HG03558 (cell line): ENCODE data around the gene ASPRV1.

ENCODE experiments used
- ATAC-seq: cut with Tn5 transposase; IDR thresholded peaks from one replicate; pipeline ENCODE4 v1.9.1; 2021; ENCODE audit warnings: moderate number of reproducible peaks; ENCODE audit not compliant: unreplicated experiment; ENCODE audit errors: extremely low read depth

Gene ASPRV1

DNA sequence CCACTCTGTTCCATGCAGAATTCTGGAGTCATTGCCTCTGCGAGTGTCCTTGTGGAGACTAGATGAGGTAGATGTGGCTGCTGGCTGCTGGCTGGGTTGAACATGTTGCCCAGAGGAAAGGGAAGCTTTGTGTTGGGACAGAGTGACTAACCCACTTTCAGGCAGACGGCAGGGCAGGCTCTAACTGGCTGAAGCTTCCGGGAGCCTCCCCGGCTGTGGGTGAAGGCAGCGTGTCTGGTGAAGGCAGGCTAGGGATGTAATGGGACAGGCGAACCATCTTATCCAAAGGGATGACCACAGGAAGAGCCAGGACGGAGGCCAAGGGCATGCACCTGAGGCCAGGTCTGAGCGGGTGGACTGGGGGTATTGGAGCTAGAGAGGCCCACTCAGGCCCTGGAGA is 16.0 kb downstream of the ASPRV1 start:
- no peak for ATAC-seq

DNA sequence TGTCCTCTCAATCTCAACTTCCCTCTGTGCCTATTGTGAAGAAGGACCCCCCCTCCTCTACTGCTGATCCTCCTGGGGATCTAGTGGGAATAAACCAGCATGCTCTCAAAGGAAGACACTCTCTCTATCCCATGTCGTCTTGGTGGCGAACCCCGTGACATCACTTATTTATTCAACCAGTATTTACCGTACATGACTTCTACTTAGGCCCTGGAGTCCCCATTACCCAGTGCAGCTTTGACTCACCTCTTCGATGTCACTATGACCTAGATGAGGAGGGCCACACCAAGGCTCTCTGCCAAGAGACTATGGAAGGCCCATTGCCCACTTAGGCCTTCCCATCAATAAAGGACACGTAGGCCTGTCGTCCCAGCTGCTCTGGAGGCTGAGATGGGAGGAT is 16.7 kb downstream of the ASPRV1 start:
- ATAC-seq = no peak

DNA sequence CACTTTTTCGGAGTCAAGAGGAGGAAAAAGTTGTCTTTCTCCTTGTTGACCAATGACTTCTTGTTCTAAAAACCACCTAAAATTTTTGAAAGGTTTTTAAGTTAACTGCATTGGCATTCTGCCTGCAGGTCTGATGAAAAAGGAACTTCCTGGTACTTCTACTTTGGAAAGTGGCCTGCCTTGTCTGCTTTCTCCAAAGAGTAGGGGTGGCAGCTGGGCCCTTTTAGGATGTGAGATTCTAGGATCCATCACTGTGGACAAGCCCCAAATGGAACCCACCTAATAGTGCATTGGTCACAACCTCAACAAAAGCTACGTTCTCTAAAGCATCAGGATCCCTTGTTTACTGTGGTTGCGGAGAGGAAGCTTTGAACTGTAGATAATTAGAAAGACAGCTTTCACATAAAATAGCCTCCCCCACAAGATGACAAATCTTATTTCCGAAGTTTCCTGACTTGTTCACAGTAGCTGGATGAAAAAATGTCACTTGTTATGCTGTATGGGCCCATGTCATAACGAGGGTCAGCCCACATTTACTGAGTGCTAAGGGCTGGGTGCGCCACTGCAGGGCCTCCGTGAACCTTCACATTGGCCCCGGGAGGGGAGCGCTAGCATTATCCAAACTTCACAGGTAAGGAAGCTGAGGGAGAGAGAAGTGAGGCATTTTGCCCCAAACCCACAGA is 17.4 kb downstream of the ASPRV1 start:
- no peak for ATAC-seq

DNA sequence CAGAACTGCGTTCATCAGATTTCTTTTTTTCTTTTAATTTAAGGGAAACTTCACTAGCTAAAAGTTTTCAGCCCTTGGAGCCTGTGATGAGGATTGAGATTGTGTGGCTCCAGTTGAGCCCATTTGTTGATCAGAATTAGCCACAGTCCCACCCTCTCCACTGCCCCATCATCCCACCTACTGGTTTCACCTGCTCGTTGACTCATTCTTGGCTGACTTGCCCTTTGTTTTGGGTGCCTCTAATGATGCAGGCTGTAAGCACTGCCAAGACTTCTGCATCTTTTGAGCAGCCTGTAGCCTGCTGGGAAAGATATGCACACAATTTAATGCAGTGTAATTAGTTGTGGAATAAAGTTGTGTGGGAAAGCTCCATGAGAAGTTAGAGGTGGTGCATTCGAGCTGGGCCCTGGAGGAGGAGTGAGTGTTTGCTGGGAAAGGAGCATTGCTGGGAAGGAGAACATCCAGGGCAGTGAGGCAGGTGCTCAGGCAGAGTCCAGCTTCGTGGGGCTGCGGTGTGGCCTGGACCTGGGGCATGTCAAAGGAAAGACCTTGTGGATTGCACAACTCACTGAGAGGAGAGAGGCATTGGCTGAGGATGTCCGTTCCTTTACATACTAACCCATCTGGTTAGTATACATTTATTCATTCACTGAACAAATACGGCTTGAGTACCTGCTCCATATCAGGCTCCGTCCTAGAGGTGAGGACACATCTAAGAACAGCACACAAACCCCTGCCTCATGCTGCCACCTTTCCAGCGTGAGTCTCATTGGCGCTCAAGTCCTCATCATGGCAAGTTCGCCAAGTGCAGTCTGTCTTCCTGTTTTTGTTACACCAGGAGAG is 18.2 kb downstream of the ASPRV1 start:
- no peak for ATAC-seq

DNA sequence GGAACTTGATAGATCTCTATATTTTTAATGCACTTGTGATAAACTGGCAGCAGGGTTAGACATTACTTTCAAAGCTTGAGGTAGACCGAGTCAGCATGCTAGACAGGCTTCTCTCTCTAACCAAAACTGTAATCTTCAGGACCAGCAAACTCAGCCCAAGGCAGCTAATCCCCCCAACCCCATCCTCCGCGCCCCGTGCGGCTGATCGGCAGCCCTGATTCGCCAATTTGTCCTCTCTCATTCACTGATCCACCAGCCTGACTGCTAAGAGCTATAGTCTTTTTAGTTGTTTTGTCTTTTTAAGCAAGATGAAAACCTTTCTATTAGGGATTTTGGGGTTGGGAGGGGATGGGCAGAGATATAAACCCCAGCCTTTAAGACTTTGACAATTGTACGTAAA is 20.7 kb downstream of the ASPRV1 start:
- no peak for ATAC-seq

DNA sequence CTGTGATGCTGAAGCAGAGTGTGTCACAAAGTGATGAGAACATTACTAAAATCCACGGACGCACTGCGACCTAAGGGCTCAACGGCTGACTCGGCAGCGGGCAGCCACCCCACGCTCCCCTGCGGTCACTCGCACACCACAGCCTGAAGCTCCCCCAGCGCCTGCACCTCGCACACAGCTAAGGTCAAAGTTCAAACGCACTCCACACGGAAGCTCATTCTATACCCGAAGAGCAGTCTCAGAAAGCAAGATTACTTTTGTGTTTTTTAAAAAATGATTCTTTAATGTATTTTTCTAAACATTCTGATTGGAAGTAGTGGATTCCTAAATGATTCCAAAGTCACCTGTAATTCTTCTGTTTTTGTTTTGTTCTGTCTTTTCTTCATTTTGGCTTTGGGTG is 21.7 kb downstream of the ASPRV1 start:
- no peak for ATAC-seq

DNA sequence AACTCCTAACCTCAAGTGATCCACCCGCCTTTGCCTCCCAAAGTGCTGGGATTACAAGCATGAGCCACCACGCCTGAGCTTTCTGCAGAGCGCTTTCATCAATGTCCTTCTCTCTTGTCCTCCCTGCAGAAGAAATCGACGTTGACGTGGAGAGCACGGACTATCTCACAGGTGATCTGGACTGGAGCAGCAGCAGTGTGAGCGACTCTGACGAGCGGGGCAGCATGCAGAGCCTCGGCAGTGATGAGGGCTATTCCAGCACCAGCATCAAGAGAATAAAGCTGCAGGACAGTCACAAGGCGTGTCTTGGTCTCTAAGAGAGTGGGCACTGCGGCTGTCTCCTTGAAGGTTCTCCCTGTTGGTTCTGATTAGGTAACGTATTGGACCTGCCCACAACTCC is 23.5 kb downstream of the ASPRV1 start:
- ATAC-seq = no peak

DNA sequence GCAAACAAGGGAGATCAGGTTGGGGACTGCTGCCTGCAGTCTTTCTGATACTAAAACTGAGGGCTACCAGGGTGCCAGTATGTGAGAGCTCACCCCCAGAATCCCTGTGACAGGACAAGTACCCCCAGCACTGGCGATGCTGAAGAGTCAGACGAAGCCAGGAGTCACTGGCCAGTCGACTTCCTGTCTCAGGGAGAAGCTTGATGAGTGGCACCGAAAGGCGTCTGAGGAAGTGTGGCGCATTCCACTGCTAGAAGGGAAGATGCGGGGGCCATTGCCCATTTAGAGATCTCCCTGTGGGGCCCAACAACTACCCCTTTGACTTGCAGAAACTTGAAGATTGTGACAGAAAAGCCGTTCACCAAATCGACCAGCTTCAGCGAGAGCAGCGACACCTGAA is 24.5 kb downstream of the ASPRV1 start:
- no peak for ATAC-seq

DNA sequence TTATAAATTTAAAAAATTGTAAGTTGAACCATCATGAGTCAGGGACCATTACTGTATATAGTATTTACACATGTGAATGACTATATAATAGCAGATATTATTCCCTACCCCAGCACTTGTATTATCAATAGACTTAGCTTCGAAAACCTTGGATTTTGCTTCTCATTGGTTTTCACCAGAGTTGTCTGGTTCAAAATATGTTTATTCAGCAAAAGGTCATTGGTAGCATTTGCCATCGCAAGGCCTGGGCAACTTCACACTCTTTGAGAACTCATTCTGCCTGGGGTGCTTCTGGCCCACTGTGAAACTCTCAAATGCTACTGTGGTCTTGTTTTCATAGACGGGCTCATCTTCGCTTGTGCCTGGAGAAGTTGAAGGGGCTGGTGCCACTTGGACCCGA is 26.4 kb downstream of the ASPRV1 start:
- ATAC-seq = no peak

DNA sequence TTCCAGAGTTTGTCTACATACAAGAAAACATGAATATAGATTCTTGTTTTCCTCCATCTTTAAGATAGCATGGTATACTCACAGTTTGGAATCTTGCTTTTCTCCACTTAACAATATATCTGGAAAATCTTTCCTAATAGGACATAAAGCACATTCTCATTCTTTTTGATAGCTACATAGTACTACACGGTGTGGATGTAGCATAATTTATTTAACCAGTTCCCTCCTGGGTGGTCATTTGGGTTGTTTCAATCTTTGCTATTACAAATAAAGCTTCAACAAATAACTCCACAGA is 26.9 kb downstream of the ASPRV1 start:
- no peak for ATAC-seq

DNA sequence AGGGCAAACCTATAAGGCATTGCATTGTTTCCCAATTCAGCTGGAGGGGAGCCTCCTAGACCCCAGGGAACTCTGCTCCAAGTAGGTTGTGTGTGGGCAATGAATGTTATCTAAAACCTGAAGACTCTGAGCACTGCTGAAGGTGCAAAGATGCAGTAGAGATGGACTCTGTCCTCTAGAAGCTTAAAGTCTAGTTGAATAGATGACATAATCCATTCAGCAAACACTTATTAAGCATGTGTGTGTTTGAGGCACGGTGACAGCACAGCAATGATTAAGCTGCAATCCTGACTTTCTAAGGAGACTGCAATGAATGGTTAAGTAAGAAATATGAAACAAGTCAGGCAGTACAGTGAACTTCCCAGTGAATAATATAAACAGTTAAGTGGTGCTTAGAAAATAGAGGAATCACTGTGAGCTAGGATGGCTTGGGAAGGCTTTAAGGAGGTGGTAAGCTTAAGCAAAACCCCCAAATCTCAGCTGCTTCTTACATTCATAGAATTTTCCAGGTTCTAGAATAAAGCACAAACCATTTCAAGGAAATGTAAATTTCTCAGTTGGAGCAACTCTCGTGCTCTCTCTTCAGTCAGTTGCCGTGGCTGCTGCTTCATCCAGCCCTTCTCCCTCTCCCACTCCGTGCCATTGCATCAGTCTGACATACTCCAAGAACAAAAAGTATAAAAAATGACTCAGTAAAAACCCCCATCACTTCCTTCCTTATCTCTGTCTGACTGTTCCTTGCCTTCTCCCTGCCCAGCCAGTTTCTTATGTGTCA is 27.4 kb downstream of the ASPRV1 start:
- no peak for ATAC-seq

DNA sequence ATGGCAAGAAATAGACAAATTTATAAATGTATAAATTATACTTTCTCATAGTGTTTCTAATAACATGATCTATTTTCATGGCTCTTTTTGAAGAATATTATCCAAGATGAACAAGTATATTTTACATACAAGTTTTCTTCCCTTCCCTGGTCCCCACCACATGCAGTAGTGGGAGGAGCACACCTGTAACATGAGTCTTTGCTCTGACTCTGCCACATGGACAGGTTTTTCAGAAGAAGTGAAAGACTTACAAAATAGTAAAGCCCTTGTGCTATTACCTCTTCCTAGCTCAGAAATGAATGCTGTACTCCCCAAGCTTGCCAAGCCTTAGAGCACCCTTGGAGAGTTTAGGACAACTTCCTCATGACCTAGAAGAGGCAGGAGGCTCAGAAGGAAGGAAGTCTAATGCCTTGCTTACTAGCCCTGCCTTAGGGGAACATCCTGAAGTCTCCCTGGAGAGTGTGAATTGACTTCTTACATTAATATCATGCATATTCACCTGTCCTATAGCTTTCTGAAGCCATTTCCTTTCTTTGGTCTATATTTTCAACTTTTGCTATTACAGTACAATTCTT is 28.1 kb downstream of the ASPRV1 start:
- ATAC-seq = no peak

DNA sequence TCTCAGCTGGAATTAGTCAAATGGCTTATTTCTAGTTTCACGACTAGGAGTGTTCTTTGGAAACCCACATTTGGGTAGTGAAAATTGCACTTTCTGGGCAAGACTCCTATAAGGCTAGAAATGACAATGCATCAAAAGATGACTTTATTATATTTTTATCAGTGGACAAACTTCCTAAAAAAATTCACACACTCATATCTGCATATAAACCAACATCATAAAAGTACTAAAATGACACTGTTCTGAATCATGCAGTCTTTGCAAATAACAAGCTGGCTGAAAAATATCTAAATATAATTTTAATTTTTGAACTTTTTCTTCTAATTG is 28.9 kb downstream of the ASPRV1 start:
- ATAC-seq = no peak

DNA sequence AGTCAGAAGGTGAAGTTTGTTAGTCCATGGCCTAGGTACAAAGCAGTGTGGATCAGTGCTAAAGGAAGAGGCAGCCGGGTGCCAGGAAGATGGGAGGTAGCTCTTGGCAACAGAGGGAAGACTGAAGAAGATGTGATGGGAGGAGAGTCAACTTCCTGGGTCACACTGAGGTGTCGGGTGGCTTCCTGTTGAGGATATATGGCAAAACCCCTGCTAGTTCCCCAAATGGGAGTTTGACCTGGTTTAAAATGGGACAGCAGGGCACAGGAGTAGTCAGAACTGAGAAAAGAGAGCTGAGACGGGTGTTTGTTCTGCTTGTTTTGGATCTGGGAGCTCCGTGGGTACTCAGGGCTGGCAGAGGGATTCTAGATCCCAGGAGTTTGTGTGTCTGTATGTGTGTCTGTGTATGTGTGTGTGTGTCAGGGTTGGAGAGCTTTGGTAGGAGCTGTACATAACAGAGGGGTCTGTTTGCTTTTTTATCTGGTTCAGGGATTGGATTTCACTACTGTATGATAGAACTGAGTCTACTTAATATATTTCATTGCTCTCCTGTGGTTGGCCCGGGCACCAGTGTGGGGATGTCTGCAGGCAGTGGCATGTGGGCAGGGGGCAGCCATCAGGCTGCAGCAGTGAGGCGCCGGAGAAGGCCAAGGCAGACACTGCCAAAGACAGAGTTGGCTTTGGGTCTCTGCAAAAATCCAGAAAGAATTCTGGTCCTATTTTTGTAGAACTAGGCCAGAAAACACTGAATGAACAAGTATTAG is 29.4 kb downstream of the ASPRV1 start:
- no peak for ATAC-seq

DNA sequence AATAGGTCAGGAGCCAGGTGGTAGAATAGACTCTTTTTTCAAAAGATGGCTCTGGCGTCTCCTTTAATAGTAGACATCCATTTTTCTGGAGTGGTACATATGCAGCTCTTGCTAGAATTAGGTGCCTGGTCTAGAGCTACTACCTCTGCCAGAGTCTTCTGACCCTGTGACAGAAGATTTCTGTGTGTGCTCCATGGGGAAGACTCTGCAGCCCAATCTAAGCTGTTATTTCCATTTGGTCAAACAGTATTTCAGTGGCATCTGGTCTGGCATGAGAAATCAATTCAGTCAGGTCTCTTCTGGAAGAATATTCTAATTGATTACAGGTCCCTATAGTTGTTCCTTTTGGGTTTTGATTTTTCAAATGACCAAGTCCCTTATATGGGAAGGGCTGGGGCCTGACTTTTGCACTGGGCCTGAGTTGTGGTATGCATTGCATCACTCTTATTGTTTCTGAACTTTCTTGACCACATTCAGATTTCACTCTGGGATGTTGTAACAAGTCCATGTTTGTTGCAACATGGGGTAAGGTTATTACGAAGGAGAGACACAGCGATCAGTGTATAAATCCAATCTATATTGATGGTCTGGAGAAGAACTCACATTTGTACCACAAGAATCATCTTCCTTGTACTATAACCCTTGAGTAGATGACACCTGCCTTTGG is 34.4 kb downstream of the ASPRV1 start:
- ATAC-seq = no peak

DNA sequence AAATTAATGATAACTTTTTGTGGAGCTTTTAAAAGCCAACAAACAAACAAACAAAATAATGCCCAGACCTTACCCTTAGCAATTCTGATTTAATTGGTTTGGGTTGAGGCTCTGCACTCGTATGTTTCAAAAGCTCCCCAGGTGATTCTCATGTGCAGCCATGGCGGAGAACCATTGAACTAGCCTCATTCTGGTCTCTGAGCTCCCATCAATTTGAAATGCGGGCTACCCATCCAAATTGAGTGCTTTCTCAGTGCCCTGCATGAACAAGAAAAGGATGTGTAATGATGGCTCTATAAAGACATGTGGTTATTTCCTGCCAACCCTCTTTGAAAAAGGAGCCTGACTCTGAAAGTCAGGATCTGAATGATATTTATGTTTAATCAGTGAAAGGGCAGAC is 38.3 kb downstream of the ASPRV1 start:
- no peak for ATAC-seq

DNA sequence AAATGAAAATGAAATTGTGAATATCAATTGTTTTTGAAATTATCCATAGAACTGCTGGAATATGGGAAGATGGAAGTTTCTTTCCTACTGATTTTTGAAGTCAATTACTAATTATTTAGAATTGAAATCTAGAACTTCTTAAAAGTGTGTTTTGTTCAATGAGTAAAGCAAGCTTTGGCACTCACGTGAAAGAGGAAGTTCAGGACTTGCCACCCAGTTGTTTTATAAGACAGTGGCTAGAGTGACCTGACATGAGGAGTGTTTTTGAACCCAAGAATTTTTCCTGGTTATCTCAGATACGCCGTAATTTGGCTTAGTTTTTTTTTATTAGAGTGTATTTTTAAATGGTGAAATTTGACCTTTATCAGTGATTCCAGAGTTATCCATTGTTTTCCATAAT is 43.0 kb downstream of the ASPRV1 start:
- no peak for ATAC-seq

DNA sequence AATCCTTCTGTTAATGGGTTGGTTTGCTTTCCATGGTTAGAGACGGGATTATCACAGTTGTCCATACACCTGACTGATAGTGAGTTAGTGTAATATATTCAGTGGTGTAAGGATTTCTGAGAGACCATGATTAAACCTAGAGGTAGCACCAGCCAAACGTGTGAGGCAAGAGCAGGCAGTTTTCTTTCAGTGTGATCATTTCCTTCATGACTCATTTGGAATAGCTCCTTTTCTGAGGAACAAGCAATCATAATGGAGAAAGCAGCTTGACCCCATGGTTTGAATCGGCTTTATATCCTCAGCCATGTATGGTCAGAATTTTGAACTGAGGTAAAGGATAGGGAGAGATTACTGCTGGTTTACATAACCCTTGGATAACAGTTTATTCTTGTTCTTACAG is 43.6 kb downstream of the ASPRV1 start:
- no peak for ATAC-seq

DNA sequence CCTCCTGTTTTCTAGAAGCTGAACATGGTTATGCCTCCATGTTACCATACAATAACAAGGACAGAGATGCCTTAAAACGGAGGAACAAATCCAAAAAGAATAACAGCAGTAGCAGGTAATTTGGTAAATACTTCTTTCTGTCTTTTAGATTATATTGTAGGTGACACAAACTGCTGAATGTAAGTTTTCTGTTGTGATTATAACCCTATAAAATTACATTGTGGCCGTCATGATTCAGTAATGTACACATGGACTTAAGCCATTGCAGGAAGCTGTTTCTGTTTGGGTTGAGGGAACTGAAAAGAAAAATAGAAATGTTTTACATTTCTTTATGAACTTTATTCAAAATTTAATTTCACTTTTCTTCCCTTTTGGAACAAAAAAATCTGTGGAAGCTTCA is 45.3 kb downstream of the ASPRV1 start:
- ATAC-seq = no peak
